DOHH2 (cell line): ENCODE results near the gene TMEM63C.

Experiments used
- H3F3A ChIP-seq: fragments of 200-600 bp; sonication (generic), shearing (Covaris generic); 2 replicates; pipeline ENCODE4 v1.6.0; 2016; ENCODE audit warnings: antibody characterized with exemption, mild to moderate bottlenecking; ENCODE audit not compliant: control insufficient read depth, insufficient read depth
- H3K27ac ChIP-seq: fragments of 200-600 bp; sonication (generic); 2 replicates; pipeline ENCODE4 v1.5.1; 2014; ENCODE audit warnings: low read depth, mild to moderate bottlenecking, low read length, moderate library complexity
- H3K27me3 ChIP-seq: fragments of 200-600 bp; sonication (generic); 2 replicates; pipeline ENCODE4 v1.6.1; 2014; ENCODE audit warnings: mild to moderate bottlenecking, low read length, mixed read lengths; ENCODE audit not compliant: control insufficient read depth
- H3K36me3 ChIP-seq: fragments of 200-600 bp; sonication (generic); 2 replicates; pipeline ENCODE4 v1.6.1; 2014; ENCODE audit warnings: mild to moderate bottlenecking, low read length, moderate library complexity, mixed read lengths; ENCODE audit not compliant: control insufficient read depth
- H3K4me1 ChIP-seq: fragments of 200-600 bp; sonication (generic); 2 replicates; pipeline ENCODE4 v1.6.1; 2014; ENCODE audit warnings: mild to moderate bottlenecking, low read length, mixed read lengths; ENCODE audit not compliant: control insufficient read depth
- H3K4me2 ChIP-seq: fragments of 200-600 bp; sonication (generic); 2 replicates; pipeline ENCODE4 v1.6.0; 2014; ENCODE audit warnings: mild to moderate bottlenecking, low read length, moderate library complexity
- H3K4me3 ChIP-seq: fragments of 200-600 bp; sonication (generic); 2 replicates; pipeline ENCODE4 v1.5.1; 2014; ENCODE audit warnings: mild to moderate bottlenecking, low read length, mixed read lengths
- H3K79me2 ChIP-seq: fragments of 200-600 bp; sonication (generic); 2 replicates; pipeline ENCODE4 v1.6.1; 2014; ENCODE audit warnings: mild to moderate bottlenecking, low read length, mixed read lengths; ENCODE audit not compliant: control insufficient read depth
- H3K9me2 ChIP-seq: fragments of 200-600 bp; sonication (generic); replicated peaks from 2 replicates; pipeline ENCODE4 v1.6.1; 2014; ENCODE audit warnings: mild to moderate bottlenecking, low read length, mixed read lengths; ENCODE audit not compliant: control insufficient read depth
- H3K9me3 ChIP-seq: fragments of 200-600 bp; sonication (generic); 2 replicates; pipeline ENCODE4 v1.6.1; 2014; ENCODE audit warnings: antibody characterized with exemption, low read length, mixed read lengths; ENCODE audit not compliant: control insufficient read depth, insufficient read depth
- H4K20me1 ChIP-seq: fragments of 200-600 bp; sonication (generic); 2 replicates; pipeline ENCODE4 v1.6.0; 2014; ENCODE audit warnings: low read depth, mild to moderate bottlenecking, antibody characterized with exemption, low read length, moderate library complexity; ENCODE audit not compliant: control insufficient read depth, insufficient read depth
- EZH2phosphoT487 ChIP-seq: fragments of 200-600 bp; sonication (generic); IDR thresholded peaks from 2 replicates; pipeline ENCODE4 v1.6.1; 2017; ENCODE audit warnings: borderline replicate concordance, mild to moderate bottlenecking, antibody characterized with exemption, low read length, moderate library complexity, mixed read lengths
- TF ChIP-seq, protein P1 (sequence below): fragments of 200-600 bp; sonication (generic); IDR thresholded peaks from one replicate; pipeline ENCODE4 v1.5.1; 2014; ENCODE audit warnings: antibody characterized with exemption, mild to moderate bottlenecking, low read depth, low read length; ENCODE audit not compliant: poor library complexity, severe bottlenecking

Gene TMEM63C

DNA sequence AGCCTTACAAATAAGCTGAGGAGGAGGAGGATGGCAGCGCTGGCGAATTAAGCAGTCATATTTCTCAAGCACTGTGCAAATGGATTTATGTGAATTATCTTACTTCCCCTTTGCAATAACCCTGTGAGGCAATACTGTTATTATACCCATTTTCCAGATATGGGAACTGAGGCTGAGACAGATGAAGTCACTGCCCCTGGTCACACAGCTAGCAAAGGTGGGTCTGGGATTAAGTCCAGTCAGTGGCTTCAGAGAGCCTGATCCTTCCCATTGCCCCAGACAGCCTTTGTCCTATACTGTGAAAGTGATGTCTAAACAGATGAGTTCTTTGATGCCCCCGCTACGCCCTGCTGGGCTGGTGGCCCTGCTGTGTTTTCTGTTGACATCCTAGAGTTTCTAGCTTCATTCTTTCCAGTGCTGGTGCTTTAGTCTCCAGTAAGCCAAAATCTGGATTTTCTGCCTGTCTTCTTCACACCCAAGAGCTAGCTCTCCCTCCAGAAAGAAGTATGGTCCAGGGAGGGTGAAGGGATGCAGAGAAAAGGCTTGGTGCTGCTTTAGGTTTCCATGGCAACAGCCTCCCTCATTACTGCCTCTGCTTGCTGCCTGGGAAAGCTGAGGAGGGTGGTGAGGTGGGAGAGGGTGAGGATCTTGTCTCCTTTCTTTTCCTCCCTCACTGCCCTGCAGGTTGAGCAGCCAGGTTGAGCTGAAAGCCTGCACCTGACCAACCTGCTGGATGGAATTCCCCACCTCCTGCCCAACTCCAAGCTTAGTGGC, 30.7 kb downstream of the TMEM63C start:
- Histone ChIP-seq H3K4me2 (no peak overlapping the region), H3K9me3 (no peaks in the 10 kb centered on the region), H3F3A (no peaks in the 10 kb centered on the region), H3K9me2 (no peaks in the 10 kb centered on the region), H3K36me3 (no peaks in the 10 kb centered on the region), H4K20me1 (no peaks in the 10 kb centered on the region), H3K27me3 (peaks cover 6% of the 10 kb centered on the region; the same call in 1 of the 2 replicates), H3K4me3 (no peak overlapping the region), H3K4me1 (peaks cover 9% of the 10 kb centered on the region), H3K27ac (no peak overlapping the region), H3K79me2 (no peaks in the 10 kb centered on the region)
- TF ChIP-seq, protein P1, sequence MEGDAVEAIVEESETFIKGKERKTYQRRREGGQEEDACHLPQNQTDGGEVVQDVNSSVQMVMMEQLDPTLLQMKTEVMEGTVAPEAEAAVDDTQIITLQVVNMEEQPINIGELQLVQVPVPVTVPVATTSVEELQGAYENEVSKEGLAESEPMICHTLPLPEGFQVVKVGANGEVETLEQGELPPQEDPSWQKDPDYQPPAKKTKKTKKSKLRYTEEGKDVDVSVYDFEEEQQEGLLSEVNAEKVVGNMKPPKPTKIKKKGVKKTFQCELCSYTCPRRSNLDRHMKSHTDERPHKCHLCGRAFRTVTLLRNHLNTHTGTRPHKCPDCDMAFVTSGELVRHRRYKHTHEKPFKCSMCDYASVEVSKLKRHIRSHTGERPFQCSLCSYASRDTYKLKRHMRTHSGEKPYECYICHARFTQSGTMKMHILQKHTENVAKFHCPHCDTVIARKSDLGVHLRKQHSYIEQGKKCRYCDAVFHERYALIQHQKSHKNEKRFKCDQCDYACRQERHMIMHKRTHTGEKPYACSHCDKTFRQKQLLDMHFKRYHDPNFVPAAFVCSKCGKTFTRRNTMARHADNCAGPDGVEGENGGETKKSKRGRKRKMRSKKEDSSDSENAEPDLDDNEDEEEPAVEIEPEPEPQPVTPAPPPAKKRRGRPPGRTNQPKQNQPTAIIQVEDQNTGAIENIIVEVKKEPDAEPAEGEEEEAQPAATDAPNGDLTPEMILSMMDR, result no peak
- no peak for TF ChIP-seq EZH2phosphoT487

DNA sequence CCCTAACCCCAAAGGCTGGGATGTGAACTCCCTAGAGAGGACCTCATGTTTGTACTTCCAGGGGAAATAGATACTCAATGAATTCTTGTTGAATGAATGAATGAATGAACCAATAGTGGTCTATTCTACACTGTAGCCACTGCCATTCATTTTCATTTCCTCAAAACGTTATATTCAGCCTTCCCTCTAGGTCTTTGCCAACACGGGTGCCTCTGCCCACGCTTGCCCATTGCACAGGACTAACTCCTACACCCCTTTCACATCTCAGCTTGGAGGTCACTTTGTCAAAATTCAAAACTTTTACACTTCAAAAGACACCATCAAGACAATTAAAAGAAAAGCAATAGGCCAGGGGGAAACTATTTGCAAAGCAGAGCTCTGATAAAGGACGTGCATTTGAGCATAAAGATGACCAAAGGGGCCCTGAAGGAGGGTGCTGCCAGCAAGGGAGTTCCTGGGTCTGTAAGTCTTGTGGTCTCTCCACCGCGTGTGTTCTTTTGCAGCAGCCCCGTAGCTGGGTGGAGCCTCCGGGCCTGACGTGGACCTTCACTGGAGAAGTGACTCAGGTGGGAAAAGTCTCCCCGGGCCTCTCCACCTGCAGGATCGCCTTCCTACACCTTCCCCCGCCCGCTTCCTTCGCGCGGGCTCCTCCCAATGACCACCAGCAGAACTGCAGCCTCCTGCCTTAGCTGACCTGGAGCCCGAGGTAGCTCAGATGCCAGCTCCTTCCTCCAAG, 31.5 kb downstream of the TMEM63C start:
- Histone ChIP-seq H3K27ac (no peak overlapping the region), H3K9me3 (no peaks in the 10 kb centered on the region), H3K4me3 (no peak overlapping the region), H3K36me3 (no peaks in the 10 kb centered on the region), H3K27me3 (peaks cover 8% of the 10 kb centered on the region; the same call in 1 of the 2 replicates), H3K79me2 (no peaks in the 10 kb centered on the region), H4K20me1 (no peaks in the 10 kb centered on the region), H3K9me2 (no peaks in the 10 kb centered on the region), H3F3A (no peaks in the 10 kb centered on the region), H3K4me1 (peaks cover 9% of the 10 kb centered on the region), H3K4me2 (no peak overlapping the region)
- TF ChIP-seq, protein P1, result peak; percentile 89
- no peak for TF ChIP-seq EZH2phosphoT487

DNA sequence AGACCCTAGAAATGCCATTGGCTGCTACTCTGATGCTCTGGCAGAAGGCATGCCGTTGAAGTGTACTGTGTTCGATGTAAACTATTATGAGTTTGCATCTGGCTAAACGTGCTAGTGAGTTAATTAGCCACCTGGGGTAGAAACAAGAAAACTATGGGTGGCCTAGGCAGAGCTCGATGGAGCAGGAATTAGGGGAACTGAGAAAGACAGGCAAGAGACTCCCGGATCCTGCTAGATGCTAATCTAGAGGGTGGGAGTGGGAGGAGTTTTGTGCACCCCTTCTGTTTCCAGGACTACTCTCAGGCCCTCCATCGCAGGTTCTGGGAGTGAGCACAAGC, 32.0 kb downstream of the TMEM63C start:
- Histone ChIP-seq H3K36me3 (no peaks in the 10 kb centered on the region), H3K27ac (no peak overlapping the region), H3K4me3 (no peak overlapping the region), H3K9me3 (no peaks in the 10 kb centered on the region), H3K27me3 (peaks cover 9% of the 10 kb centered on the region; the same call in 1 of the 2 replicates), H4K20me1 (no peaks in the 10 kb centered on the region), H3K4me2 (no peak overlapping the region), H3K79me2 (no peaks in the 10 kb centered on the region), H3K4me1 (peaks cover 9% of the 10 kb centered on the region), H3F3A (no peaks in the 10 kb centered on the region), H3K9me2 (no peaks in the 10 kb centered on the region)
- no peak for TF ChIP-seq EZH2phosphoT487
- TF ChIP-seq, protein P1, result peak; percentile 20
